Measurements from ENCODE around the gene TENT5C. TPM values are rescaled to one million over a fixed set of nuclear protein-coding genes. Genes with fewer than 3 reads are reported as not detected.

TENT5C gene
- total RNA-seq, 1 experiment from 2014 or later, result not detected

- Mint-ChIP-seq H3K4me1 (ENCODE audit: insufficient read depth, unreplicated experiment) (no peaks in the 10 kb centered on the region), H3K27ac (ENCODE audit: low read depth, unreplicated experiment) (no peak overlapping the region), H3K36me3 (ENCODE audit: insufficient read depth, unreplicated experiment) (no peaks in the 10 kb centered on the region), H3K27me3 (ENCODE audit: insufficient read depth, unreplicated experiment) (no peaks in the 10 kb centered on the region), H3K9me3 (ENCODE audit: unreplicated experiment) (no peaks in the 10 kb centered on the region), H3K4me3 (ENCODE audit: unreplicated experiment) (no peak overlapping the region)
- TF ChIP-seq, protein P1, sequence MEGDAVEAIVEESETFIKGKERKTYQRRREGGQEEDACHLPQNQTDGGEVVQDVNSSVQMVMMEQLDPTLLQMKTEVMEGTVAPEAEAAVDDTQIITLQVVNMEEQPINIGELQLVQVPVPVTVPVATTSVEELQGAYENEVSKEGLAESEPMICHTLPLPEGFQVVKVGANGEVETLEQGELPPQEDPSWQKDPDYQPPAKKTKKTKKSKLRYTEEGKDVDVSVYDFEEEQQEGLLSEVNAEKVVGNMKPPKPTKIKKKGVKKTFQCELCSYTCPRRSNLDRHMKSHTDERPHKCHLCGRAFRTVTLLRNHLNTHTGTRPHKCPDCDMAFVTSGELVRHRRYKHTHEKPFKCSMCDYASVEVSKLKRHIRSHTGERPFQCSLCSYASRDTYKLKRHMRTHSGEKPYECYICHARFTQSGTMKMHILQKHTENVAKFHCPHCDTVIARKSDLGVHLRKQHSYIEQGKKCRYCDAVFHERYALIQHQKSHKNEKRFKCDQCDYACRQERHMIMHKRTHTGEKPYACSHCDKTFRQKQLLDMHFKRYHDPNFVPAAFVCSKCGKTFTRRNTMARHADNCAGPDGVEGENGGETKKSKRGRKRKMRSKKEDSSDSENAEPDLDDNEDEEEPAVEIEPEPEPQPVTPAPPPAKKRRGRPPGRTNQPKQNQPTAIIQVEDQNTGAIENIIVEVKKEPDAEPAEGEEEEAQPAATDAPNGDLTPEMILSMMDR (IDR thresholded peaks at IDR 0.05; ENCODE audit: unreplicated experiment), result no peak
- no TSS peak for BruUV-seq (replicated peaks)
- ChIA-PET POLR2A (no interaction called here), CTCF (interaction anchor here (0.6 to 0.9 kb wide), 5 partner anchors 17 to 263 kb away, joined by 3 to 6 read pairs (median 3); no protein-coding TSS in a partner anchor)
- intact Hi-C loops (cut with micrococcal nuclease), result no loop called here
- no peak for DNase-seq (ENCODE audit: unreplicated experiment)
Observed at GRCh38 chr1:117568999-117569398, 36.8 kb upstream of the TENT5C start.

DNA sequence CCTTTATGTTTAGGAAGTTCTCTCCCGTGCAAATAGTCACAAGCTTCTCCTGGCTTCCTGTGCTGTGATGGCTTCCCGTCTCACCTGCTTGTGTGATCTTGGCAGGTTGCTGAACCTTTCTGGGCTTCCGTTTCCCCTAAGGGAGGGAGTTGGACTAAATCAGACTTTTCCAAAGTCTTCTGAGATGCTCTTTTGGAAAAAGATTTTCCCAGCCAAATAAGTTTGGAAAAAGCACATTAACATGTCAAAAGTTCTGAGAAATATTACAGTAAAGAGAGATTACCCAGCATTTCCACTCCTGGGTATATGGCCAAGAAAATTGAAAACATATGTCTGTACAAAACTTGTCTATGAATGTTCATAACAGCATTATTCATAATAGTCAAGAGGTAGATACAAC lies 36.0 kb upstream of the TENT5C start:
- ChIA-PET CTCF (no interaction called here), POLR2A (no interaction called here)
- intact Hi-C loops (cut with micrococcal nuclease), result no loop called here
- H3K9me3 Mint-ChIP-seq (ENCODE audit: unreplicated experiment), result no peaks in the 10 kb centered on the region
- no peaks in the 10 kb centered on the region for H3K4me1 Mint-ChIP-seq (ENCODE audit: insufficient read depth, unreplicated experiment)
- BruUV-seq (replicated peaks), result no TSS peak
- no peaks in the 10 kb centered on the region for H3K36me3 Mint-ChIP-seq (ENCODE audit: insufficient read depth, unreplicated experiment)
- no peaks in the 10 kb centered on the region for H3K27me3 Mint-ChIP-seq (ENCODE audit: insufficient read depth, unreplicated experiment)
- TF ChIP-seq, protein P1 (IDR thresholded peaks at IDR 0.05; ENCODE audit: unreplicated experiment), result no peak
- no peak for DNase-seq (ENCODE audit: unreplicated experiment)
- no peak overlapping the region for H3K4me3 Mint-ChIP-seq (ENCODE audit: unreplicated experiment)
- H3K27ac Mint-ChIP-seq (ENCODE audit: low read depth, unreplicated experiment), result no peak overlapping the region

- Mint-ChIP-seq H3K27ac (ENCODE audit: low read depth, unreplicated experiment) (no peak overlapping the region), H3K27me3 (ENCODE audit: insufficient read depth, unreplicated experiment) (no peaks in the 10 kb centered on the region), H3K9me3 (ENCODE audit: unreplicated experiment) (no peaks in the 10 kb centered on the region), H3K36me3 (ENCODE audit: insufficient read depth, unreplicated experiment) (no peaks in the 10 kb centered on the region), H3K4me3 (ENCODE audit: unreplicated experiment) (no peak overlapping the region), H3K4me1 (ENCODE audit: insufficient read depth, unreplicated experiment) (no peaks in the 10 kb centered on the region)
- BruUV-seq (replicated peaks), result no TSS peak
- TF ChIP-seq, protein P1 (IDR thresholded peaks at IDR 0.05; ENCODE audit: unreplicated experiment), result no peak
- no peak for DNase-seq (ENCODE audit: unreplicated experiment)
- POLR2A ChIA-PET, result no interaction called here
- CTCF ChIA-PET, result interaction anchor here (0.7 kb wide), 1 partner anchor 11 kb away, joined by 3 read pairs; no protein-coding TSS in a partner anchor
- intact Hi-C loops (cut with micrococcal nuclease), result no loop called here
Observed at GRCh38 chr1:117570988-117571409, 34.8 kb upstream of the TENT5C start.

DNA sequence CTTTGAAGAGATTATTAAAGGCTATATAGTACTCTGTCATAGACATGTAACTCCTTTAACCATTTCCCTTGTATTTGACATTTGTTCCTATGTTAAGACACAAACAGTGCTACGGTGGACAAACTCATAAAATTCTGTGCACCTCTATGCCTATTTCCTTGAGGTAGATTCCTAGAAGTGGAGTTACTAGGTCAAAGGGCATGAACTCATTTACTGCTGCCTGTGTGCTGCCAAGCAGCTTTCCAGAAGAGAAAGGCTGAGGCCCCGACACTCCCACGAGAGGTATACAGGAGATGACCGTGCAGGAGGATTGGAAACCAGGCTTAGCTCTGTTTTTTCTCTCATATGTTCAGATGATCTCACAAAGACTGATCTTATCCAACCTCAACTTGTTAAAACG lies 34.4 kb upstream of the TENT5C start:
- ChIA-PET POLR2A (no interaction called here), CTCF (no interaction called here)
- no TSS peak for BruUV-seq (replicated peaks)
- no peak overlapping the region for H3K4me3 Mint-ChIP-seq (ENCODE audit: unreplicated experiment)
- no peaks in the 10 kb centered on the region for H3K4me1 Mint-ChIP-seq (ENCODE audit: insufficient read depth, unreplicated experiment)
- intact Hi-C loops (cut with micrococcal nuclease), result no loop called here
- H3K27me3 Mint-ChIP-seq (ENCODE audit: insufficient read depth, unreplicated experiment), result no peaks in the 10 kb centered on the region
- DNase-seq (ENCODE audit: unreplicated experiment), result no peak
- no peaks in the 10 kb centered on the region for H3K36me3 Mint-ChIP-seq (ENCODE audit: insufficient read depth, unreplicated experiment)
- no peak overlapping the region for H3K27ac Mint-ChIP-seq (ENCODE audit: low read depth, unreplicated experiment)
- TF ChIP-seq, protein P1 (IDR thresholded peaks at IDR 0.05; ENCODE audit: unreplicated experiment), result no peak
- H3K9me3 Mint-ChIP-seq (ENCODE audit: unreplicated experiment), result no peaks in the 10 kb centered on the region
